B cell (primary cell): ENCODE results near the gene CHAF1A. TPM values are rescaled to one million over a fixed set of nuclear protein-coding genes. Genes with fewer than 3 reads are reported as not detected.
A peak's percentile ranks its signal among the peaks of the same experiment; 100 is the strongest.

ENCODE experiments used
- ATAC-seq: fragments of 200-7000 bp; cut with Tn5 transposase; one replicate; pipeline ENCODE4 v1.10.0; 2021; ENCODE audit warnings: low read depth, mild to moderate bottlenecking, moderate number of reproducible peaks, moderate library complexity
- CTCF ChIA-PET: fragments of 350-600 bp; sonication (Branson Sonifier 250); formaldehyde crosslinking; loops from one replicate; lab custom pipeline; 2021; ENCODE audit warnings: antibody characterized with exemption, inconsistent platforms; lab: Charles Lee
- POLR2A ChIA-PET: fragments of 350-600 bp; sonication (Branson Sonifier 250); formaldehyde crosslinking; loops from one replicate; lab custom pipeline; 2021; ENCODE audit warnings: antibody characterized with exemption; lab: Charles Lee
- DNase-seq: peaks from one replicate; pipeline ENCODE4 v3.0.0; 2013
- H2AFZ ChIP-seq: 2 replicates; pipeline ENCODE4 v1.6.1; 2012; ENCODE audit warnings: mild to moderate bottlenecking, low read depth, low read length; ENCODE audit not compliant: insufficient read depth, poor library complexity, severe bottlenecking
- H3K27ac ChIP-seq, 2 donors: 1 replicate in 1 of 2; 2 replicates in 1 of 2; pipeline ENCODE4 v1.5.1; 2012 to 2013; ENCODE audit warnings: low read length in 2 of 2, mild to moderate bottlenecking in 2 of 2, moderate library complexity in 1 of 2
- H3K27me3 ChIP-seq, 4 experiments: fragments of 200-600 bp in 1 of 4; sonication (generic) in 1 of 4; replicated peaks in 1 of 4; 1 replicate in 2 of 4; 2 replicates in 2 of 4; pipeline versions ENCODE4 v1.6.1 to v1.7.0; 2013 to 2016; ENCODE audit warnings: low read length in 3 of 4, mild to moderate bottlenecking in 2 of 4, mixed read lengths in 1 of 4, moderate library complexity in 1 of 4; ENCODE audit not compliant: insufficient read depth in 4 of 4, control insufficient read depth in 3 of 4; ENCODE audit errors: control extremely low read depth in 1 of 4
- H3K36me3 ChIP-seq, 2 experiments: replicated peaks in 1 of 2; 1 replicate in 1 of 2; 2 replicates in 1 of 2; pipeline versions ENCODE4 v1.6.1 to v1.7.1; 2013; ENCODE audit warnings: low read length in 1 of 2; ENCODE audit not compliant: insufficient read depth in 2 of 2, control insufficient read depth in 1 of 2; ENCODE audit errors: control extremely low read depth in 1 of 2, extremely low read depth in 1 of 2
- H3K4me1 ChIP-seq, 2 donors: fragments of 200-600 bp in 1 of 2; sonication (generic) in 1 of 2; 1 replicate in 1 of 2; 2 replicates in 1 of 2; pipeline versions ENCODE4 v1.5.1 to v1.6.1; 2013 to 2017; ENCODE audit warnings: low read length in 2 of 2; ENCODE audit not compliant: control insufficient read depth in 2 of 2, insufficient read depth in 2 of 2
- H3K4me2 ChIP-seq: replicated peaks from 2 replicates; pipeline ENCODE3; 2012; ENCODE audit warnings: mild to moderate bottlenecking, low read depth, low read length; ENCODE audit not compliant: poor library complexity, severe bottlenecking
- H3K4me3 ChIP-seq, 5 experiments: fragments of 200-600 bp in 1 of 5; sonication (generic) in 1 of 5; 1 replicate in 3 of 5; 2 replicates in 2 of 5; pipeline versions ENCODE4 v1.5.1 to v1.7.0; 2011 to 2016; ENCODE audit warnings: low read length in 4 of 5, mild to moderate bottlenecking in 4 of 5, low read depth in 2 of 5, control low read depth in 1 of 5, moderate library complexity in 1 of 5; ENCODE audit not compliant: insufficient read depth in 1 of 5; ENCODE audit errors: control extremely low read depth in 1 of 5, extremely low read depth in 1 of 5
- H3K79me2 ChIP-seq: fragments of 200-600 bp; sonication (generic); one replicate; pipeline ENCODE4 v1.6.0; 2016; ENCODE audit warnings: low read length; ENCODE audit not compliant: control insufficient read depth, insufficient read depth
- H3K9ac ChIP-seq: fragments of 200-600 bp; sonication (generic); 2 replicates; pipeline ENCODE4 v1.6.1; 2017; ENCODE audit warnings: mild to moderate bottlenecking, low read length, moderate library complexity
- H3K9me3 ChIP-seq, 3 donors: one replicate each; pipeline versions ENCODE4 v1.6.1 to v1.7.1; 2013; ENCODE audit warnings: low read length in 2 of 3; ENCODE audit not compliant: control insufficient read depth in 2 of 3, insufficient read depth in 1 of 3; ENCODE audit errors: control extremely low read depth in 1 of 3
- H4K20me1 ChIP-seq: 2 replicates; pipeline ENCODE4 v1.6.0; 2012; ENCODE audit warnings: mild to moderate bottlenecking, low read length; ENCODE audit not compliant: insufficient read depth, control insufficient read depth, poor library complexity, severe bottlenecking
- H3K27ac Mint-ChIP-seq: one replicate; pipeline ENCODE4 v1.8.0; 2021; ENCODE audit warnings: mixed read lengths
- H3K27me3 Mint-ChIP-seq: one replicate; pipeline ENCODE4 v1.8.0; 2021; ENCODE audit warnings: mixed read lengths
- H3K4me1 Mint-ChIP-seq: one replicate; pipeline ENCODE4 v1.8.0; 2021; ENCODE audit warnings: mixed read lengths
- H3K4me3 Mint-ChIP-seq: one replicate; pipeline ENCODE4 v1.8.0; 2021; ENCODE audit warnings: mixed read lengths
- H3K9me3 Mint-ChIP-seq: one replicate; pipeline ENCODE4 v1.8.0; 2022; ENCODE audit warnings: mixed read lengths; ENCODE audit not compliant: insufficient read depth
- CTCF ChIP-seq: fragments of 200-600 bp; IDR thresholded peaks from one replicate; pipeline ENCODE4 v1.8.0; 2022; ENCODE audit warnings: antibody characterized with exemption, mild to moderate bottlenecking
- EZH2 ChIP-seq: IDR thresholded peaks from 2 replicates; pipeline ENCODE4 v1.6.1; 2012; ENCODE audit warnings: borderline replicate concordance, low read depth, mild to moderate bottlenecking, moderate library complexity, low read length; ENCODE audit not compliant: insufficient read depth, poor library complexity, severe bottlenecking
- WGBS: methylation state at CpG from one replicate; pipeline ENCODE4 v1.1.5; 2013; ENCODE audit warnings: missing lambda C conversion rate; ENCODE audit not compliant: insufficient coverage; 5-methylcytosine and 5-hydroxymethylcytosine counted together
- intact Hi-C: fragments of 100-400 bp; cut with micrococcal nuclease; formaldehyde crosslinking; loops from one replicate; pipeline ENCODE4 v1.10.0; 2022
- polyA plus RNA-seq: library from polyadenylated mRNA; depleted of rRNA; stranded (reverse); fragments of >200 nt; gene quantifications from 2 replicates; pipeline ENCODE4 v1.2.3, GENCODE V29; 2012
- total RNA-seq, 2 donors: library from RNA; stranded (reverse); fragments of 120-200 nt in 1 of 2; gene quantifications; 1 replicate in 1 of 2; 2 replicates in 1 of 2; pipeline versions ENCODE4 v1.2.3 to v1.2.4, GENCODE V29; 2013 to 2022

The CHAF1A gene
- total and polyA plus RNA-seq, 2 donors (not counting 1 experiment from before 2014, with no cell fraction given): 15.1 to 19.7 TPM

GRCh38 chr19:4374498-4375163 is 27.8 kb upstream of the CHAF1A start:
- Mint-ChIP-seq H3K4me1 (peaks cover 87% of the 10 kb centered on the region), H3K27ac (no peak overlapping the region), H3K9me3 (no peaks in the 10 kb centered on the region), H3K27me3 (no peaks in the 10 kb centered on the region), H3K4me3 (peak overlapping the region; percentile 84)
- Histone ChIP-seq H3K4me1 (peaks cover 100% of the 10 kb centered on the region in 2 donors), H3K27me3 (no peaks in the 10 kb centered on the region), H3K4me2 (peak overlapping the region; percentile 96), H3K36me3 (peaks cover 0 to 9% of the 10 kb centered on the region in 2 experiments), H3K4me3 (peak overlapping the region in 2 of 5 experiments; percentile 39 to 56), H2AFZ (no peak overlapping the region), H3K9me3 (peaks cover 0 to 3% (median 0%) of the 10 kb centered on the region in 3 donors), H3K79me2 (peaks cover 90% of the 10 kb centered on the region), H4K20me1 (peaks cover 79% of the 10 kb centered on the region), H3K9ac (peak overlapping the region; percentile 47), H3K27ac (peak overlapping the region; percentile 58 to 63)
- ATAC-seq: no peak
- ChIA-PET POLR2A (interaction anchor here (0.6 to 2.0 kb wide), 3 partner anchors 26 to 139 kb away, joined by 3 to 6 read pairs (median 6); partner anchors contain the start of genes MPND and SH3GL1), CTCF (interaction anchor here (1.4 to 4.1 kb wide), 7 partner anchors 21 to 387 kb away, joined by 3 to 29 read pairs (median 4); partner anchors contain the start of genes CHAF1A and SH3GL1)
- TF ChIP-seq CTCF: no peak
- no peak for TF ChIP-seq EZH2
- 88% methylated on average over 24 of the region's 27 CpGs for WGBS
- intact Hi-C loops: loop anchor here (1.0 to 5.0 kb wide), 2 partner anchors 26 to 83 kb away; partner anchors contain the start of genes SH3GL1 and UBXN6
- no peak for DNase-seq
